Memory B cell (primary cell): ENCODE measurements around the gene MYNN.

Source experiments
- ATAC-seq: fragments of 150-1000 bp; cut with Tn5 transposase; 2 replicates; pipeline ENCODE4 v1.10.0; 2021; ENCODE audit warnings: low read depth, mild to moderate bottlenecking, moderate library complexity
- DNase-seq, 2 donors: peaks; one replicate each; pipeline ENCODE4 v3.0.0; 2022; ENCODE audit warnings: low spot score in 2 of 2
- H3K27ac Mint-ChIP-seq: one replicate; pipeline ENCODE4 v1.8.0; 2022; ENCODE audit warnings: mild to moderate bottlenecking, moderate library complexity, mixed read lengths
- H3K27me3 Mint-ChIP-seq: one replicate; pipeline ENCODE4 v1.8.0; 2022; ENCODE audit warnings: mixed read lengths
- H3K36me3 Mint-ChIP-seq: one replicate; pipeline ENCODE4 v1.8.0; 2022; ENCODE audit warnings: mild to moderate bottlenecking, mixed read lengths
- H3K4me1 Mint-ChIP-seq: one replicate; pipeline ENCODE4 v1.8.0; 2022; ENCODE audit warnings: mixed read lengths
- H3K4me3 Mint-ChIP-seq: one replicate; pipeline ENCODE4 v1.8.0; 2022; ENCODE audit warnings: mild to moderate bottlenecking, moderate library complexity, mixed read lengths
- H3K9me3 Mint-ChIP-seq: one replicate; pipeline ENCODE4 v1.8.0; 2022; ENCODE audit warnings: mixed read lengths

MYNN gene

DNA sequence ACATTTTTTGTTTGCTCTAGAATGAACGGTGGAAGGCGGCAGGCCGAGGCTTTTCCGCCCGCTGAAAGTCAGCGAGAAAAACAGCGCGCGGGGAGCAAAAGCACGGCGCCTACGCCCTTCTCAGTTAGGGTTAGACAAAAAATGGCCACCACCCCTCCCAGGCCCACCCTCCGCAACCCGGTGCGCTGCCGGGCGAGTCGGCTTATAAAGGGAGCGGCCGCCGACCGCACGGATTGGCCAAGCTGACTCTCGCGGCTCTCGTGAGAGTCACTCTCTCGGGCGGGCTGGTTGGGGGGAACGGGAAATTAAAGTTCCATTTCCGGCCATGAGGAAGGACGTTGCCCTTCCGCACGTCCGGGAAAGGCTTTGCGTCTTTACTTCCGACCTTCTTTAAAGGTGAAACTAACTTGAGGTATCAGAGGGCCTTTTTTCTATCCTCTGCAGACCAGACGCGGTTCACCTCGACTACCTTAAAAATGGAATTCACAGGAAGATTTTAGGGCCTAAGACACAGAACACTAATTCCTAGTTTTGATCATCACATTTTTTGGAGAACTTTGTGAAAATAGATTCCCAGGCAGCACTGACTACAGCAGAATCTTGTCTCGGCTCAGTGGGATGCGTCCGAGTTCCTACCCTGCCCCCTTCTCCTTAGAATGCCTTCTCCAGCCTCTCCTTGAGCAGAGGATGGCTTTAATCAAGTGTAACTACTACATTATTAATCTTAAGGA is 8.1 kb upstream of the MYNN start, which contains the start of gene TERC:
Gene TERC (minus strand): TSS at position 179 of the 731 bp plus-strand sequence.
- peak within 1 kb of the TSS; percentile 96 for H3K4me3 Mint-ChIP-seq
- ATAC-seq (peak; percentile 79), DNase-seq (peak in 1 of 2 donors; percentile 83)
- no peaks in the 10 kb centered on the region for H3K36me3 Mint-ChIP-seq
- peaks cover 8% of the 10 kb centered on the region for H3K4me1 Mint-ChIP-seq
- no peaks in the 10 kb centered on the region for H3K27me3 Mint-ChIP-seq
- peaks cover 5% of the 10 kb centered on the region for H3K9me3 Mint-ChIP-seq
- H3K27ac Mint-ChIP-seq: peak within 1 kb of the TSS; percentile 96

DNA sequence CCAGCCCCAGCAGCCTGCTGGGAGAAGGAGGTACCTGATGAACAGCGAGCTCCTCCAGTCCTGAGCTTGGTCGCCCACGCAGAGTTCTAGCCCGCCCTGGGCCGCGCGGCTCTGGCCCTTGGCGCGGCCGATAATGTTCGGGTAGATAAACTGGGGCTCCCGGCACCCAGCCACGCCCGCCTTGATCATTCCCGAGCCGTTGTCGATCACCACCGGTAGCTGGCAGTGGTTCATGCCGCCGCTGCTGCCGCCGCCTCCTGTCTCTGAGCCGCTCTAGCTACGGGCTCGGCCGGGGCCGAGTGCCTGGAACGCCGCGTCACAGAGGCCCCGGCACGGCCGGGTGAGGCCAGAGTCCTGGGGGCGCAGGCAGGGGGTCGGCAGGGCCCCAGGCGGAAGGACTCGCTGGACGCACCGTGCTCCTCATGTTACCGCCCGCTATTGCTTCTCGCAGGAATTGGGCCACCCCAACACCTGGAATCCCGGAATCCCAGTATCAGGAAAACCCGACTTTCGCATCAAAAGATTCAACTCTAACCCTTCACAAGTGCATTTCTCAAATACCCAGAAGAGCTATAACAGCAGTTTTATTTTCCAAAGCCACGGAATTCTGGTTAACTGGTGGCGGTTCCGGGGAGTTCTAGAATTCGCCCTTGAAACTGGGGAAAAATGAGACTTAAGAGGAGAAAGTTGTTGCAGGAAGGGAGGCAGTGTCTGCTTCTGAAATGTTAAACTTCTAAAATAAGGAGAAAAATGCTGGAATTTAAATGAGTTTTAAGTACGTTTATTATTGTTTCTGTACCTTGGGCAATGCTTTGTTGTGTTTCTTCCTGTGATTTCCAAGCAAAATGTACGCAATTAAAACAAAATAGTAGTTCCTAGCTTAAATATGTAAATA is 3.7 kb upstream of the MYNN start, which contains the start of gene ACTRT3:
Gene ACTRT3 (minus strand): TSS at position 275 of the 895 bp plus-strand sequence. CDS start 41 bp downstream, at position 234.
- H3K36me3 Mint-ChIP-seq: no peaks in the 10 kb centered on the region
- ATAC-seq: peak; percentile 12
- peaks cover 4% of the 10 kb centered on the region for H3K4me1 Mint-ChIP-seq

DNA sequence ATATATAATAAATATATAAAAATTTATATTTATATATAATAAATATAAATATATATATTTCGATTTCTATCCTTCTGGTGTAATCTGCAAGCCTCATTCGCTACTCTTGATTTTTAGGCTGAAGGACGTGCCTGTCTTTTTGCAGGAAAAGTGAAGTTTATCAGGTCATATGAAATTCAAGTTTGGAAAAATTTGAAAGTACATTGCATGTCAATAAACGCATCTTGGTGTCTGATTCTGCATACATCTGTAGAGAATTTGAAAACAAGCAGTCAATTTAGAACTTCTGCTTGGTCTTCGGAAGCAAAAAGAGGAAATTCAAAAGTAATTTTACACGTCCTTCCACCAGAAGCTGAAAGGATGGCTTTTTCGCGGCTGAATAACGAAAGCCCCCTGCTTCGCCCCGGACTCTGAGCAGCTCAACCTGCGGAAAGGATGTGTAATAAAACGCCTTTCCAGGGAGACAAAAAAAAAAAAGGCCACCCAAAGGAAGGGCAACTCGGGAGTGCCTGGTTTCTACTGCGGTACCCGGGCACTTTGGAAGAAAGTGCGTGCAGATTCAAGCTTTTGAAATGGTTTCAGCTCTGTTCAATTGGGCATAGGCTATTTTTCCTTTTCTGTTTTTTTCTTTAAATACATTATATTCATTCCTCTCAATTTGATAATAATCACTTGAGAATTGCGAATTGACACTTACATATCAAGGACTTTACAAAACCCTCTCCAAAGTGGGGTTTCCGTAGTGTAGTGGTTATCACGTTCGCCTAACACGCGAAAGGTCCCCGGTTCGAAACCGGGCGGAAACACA is 1.5 kb upstream of the MYNN start:
- H3K27ac Mint-ChIP-seq: peak overlapping the region; percentile 99
- peaks cover 11% of the 10 kb centered on the region for H3K4me1 Mint-ChIP-seq
- ATAC-seq: peak; percentile 15
- H3K9me3 Mint-ChIP-seq: no peaks in the 10 kb centered on the region
- peaks cover 2% of the 10 kb centered on the region for H3K36me3 Mint-ChIP-seq
- H3K4me3 Mint-ChIP-seq: peak overlapping the region; percentile 99
- peak; percentile 65 to 88 for DNase-seq
- H3K27me3 Mint-ChIP-seq: no peaks in the 10 kb centered on the region

More for the DNA sequence above, 3.7 kb upstream of the MYNN start, which contains the start of gene ACTRT3:
- H3K27me3 Mint-ChIP-seq: no peaks in the 10 kb centered on the region
- DNase-seq: peak; percentile 42 to 47
- H3K27ac Mint-ChIP-seq: peak within 1 kb of the TSS; percentile 53
- peaks cover 5% of the 10 kb centered on the region for H3K9me3 Mint-ChIP-seq
- H3K4me3 Mint-ChIP-seq: peak within 1 kb of the TSS; percentile 83

DNA sequence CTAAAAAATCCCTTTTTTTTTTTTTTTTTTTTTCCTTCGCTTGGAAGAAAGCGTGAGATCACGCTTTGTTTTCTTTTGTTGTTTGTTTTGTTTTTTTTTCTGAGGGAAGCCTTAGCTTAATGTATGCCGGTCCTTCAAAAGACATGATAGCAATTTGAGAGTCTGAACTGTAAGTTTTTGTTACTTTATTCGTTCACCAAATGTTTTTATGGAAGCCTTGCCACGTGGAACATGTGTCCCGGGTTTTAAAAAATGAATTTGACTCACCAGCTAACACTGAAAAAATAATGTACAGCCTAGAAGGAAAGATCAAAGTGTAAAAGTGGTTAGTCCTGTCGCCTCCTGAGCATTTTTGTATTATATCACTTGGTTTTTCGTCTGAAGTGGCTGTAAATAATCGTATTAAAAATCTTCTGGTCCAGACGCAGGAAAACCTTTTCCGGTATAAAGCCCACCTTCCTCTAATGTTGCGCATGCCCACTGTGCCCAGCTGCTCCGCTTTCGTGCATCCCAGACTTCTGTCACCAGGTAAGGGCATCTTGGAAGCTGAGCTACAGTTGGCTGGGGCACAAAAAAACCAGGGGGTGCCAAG is 795 bp upstream of the MYNN start:
- peak; percentile 18 for ATAC-seq
- DNase-seq: no peak
- no peaks in the 10 kb centered on the region for H3K27me3 Mint-ChIP-seq
- H3K4me1 Mint-ChIP-seq: peaks cover 17% of the 10 kb centered on the region
- peak overlapping the region; percentile 99 for H3K4me3 Mint-ChIP-seq
- H3K36me3 Mint-ChIP-seq: peaks cover 4% of the 10 kb centered on the region
- H3K9me3 Mint-ChIP-seq: no peaks in the 10 kb centered on the region
- peak overlapping the region; percentile 99 for H3K27ac Mint-ChIP-seq

DNA sequence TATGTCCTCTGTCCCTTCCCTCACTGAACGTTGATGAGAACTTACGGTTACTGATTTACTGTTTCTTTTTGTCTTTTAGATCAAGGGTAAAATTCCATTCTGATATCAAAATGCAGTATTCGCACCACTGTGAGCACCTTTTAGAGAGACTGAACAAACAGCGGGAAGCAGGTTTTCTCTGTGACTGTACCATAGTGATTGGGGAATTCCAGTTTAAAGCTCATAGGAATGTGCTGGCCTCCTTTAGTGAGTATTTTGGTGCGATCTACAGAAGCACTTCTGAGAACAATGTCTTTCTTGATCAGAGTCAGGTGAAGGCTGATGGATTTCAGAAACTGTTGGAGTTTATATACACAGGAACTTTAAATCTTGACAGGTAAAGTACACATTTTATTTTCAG is 990 bp downstream of the MYNN start:
- Mint-ChIP-seq H3K4me3 (peak overlapping the region; percentile 99), H3K27ac (peak overlapping the region; percentile 99), H3K4me1 (peaks cover 20% of the 10 kb centered on the region), H3K36me3 (peaks cover 9% of the 10 kb centered on the region), H3K27me3 (no peaks in the 10 kb centered on the region), H3K9me3 (no peaks in the 10 kb centered on the region)
- ATAC-seq: no peak
- DNase-seq: no peak

DNA sequence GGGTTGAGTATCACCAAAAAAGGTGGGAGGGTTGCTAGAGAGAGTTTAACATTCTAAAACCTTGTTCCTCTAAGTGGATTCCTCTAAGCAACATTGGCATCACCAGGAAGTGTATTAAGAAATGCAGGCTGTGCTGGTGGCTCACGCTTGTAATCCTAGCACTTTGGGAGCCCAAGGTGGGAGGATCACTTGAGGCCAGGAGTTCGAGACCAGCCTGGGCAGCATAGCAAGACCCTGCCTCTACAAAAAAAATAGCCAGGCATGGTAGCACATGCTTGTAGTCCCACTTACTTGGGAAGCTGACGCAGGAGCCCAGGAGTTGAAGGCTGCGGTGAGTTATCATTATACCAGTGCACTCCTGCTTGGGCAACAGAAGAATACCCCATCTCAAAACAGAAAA is 4.6 kb downstream of the MYNN start:
- H3K27ac Mint-ChIP-seq: no peak overlapping the region
- DNase-seq (no peak), ATAC-seq (no peak)
- peaks cover 31% of the 10 kb centered on the region for H3K4me1 Mint-ChIP-seq
- no peaks in the 10 kb centered on the region for H3K9me3 Mint-ChIP-seq
- no peaks in the 10 kb centered on the region for H3K27me3 Mint-ChIP-seq
- H3K36me3 Mint-ChIP-seq: peaks cover 28% of the 10 kb centered on the region
- H3K4me3 Mint-ChIP-seq: no peak overlapping the region

DNA sequence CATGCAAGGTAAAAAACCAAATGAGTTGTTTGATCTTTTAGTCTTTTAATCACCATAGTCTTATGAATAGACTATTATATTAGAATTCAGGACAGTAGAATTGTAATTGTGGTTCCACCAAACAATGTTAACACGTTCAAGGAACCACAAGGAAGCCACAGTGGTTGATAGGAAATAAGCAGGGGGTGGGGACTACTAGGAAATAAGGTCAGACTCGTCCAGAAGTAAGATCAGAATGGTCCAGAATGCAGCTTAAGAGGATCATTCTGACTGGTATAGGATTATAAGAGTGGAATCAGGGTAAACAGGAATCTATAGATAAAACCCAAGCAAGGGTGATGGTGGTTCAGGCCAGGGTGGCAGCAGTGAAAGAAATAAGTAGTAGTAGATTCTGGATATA is 7.5 kb downstream of the MYNN start:
- DNase-seq: no peak
- Mint-ChIP-seq H3K27ac (no peak overlapping the region), H3K4me3 (no peak overlapping the region), H3K4me1 (peaks cover 29% of the 10 kb centered on the region), H3K36me3 (peaks cover 30% of the 10 kb centered on the region), H3K9me3 (no peaks in the 10 kb centered on the region), H3K27me3 (no peaks in the 10 kb centered on the region)
- no peak for ATAC-seq

DNA sequence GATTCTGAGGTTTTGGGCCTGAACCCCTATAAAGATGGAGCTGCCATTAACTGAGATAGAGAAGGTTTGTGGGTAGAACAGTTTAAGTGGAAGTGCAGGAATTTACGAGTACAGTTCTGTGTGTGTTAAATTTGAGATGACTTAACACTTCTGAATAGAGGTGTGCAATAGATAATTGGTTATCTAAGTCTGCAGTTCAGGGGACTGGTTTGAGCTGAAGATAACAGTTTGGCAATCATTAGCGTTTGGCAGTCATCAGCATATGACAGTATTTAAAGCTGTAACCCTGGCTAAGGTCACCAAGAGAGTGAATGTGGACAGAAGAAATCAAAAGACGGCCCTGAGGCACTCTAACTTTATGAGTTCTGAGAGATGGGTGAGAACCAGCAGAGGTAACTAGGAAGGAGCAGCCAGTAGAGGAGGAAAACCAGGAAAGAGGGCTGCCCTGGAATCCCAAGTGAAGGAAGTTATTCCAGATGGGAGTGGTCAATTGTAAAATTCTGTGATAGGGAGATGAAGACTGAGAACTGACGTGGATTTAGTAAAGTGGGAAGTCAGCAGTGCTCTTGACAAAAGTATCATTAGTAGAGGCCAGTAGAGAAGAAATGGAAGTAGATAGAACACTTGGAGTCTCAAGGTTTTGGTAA is 8.1 kb downstream of the MYNN start:
- Mint-ChIP-seq H3K9me3 (no peaks in the 10 kb centered on the region), H3K27ac (no peak overlapping the region), H3K27me3 (no peaks in the 10 kb centered on the region), H3K4me3 (no peak overlapping the region), H3K4me1 (peaks cover 24% of the 10 kb centered on the region), H3K36me3 (peaks cover 36% of the 10 kb centered on the region)
- DNase-seq: no peak
- ATAC-seq: no peak

DNA sequence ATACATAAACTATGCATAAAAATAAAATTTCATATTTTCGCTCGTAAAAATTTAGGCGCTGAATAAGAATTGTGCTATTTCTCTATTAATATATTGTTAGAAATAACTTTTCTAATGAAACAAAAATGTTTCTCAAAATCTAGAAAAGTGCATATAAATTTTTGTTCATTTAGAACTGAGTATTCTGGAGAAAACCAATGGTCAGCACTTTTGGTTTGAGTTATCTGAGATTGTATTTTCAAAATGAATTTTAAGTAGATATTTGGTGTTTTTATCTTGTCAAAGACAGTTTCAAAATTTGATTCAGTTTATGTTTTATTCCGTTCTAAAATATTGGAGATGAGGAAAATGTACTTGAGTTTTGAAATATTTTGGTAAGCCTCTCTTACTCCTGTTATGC is 13.9 kb downstream of the MYNN start:
- peaks cover 2% of the 10 kb centered on the region for H3K4me1 Mint-ChIP-seq
- no peak for ATAC-seq
- peaks cover 24% of the 10 kb centered on the region for H3K36me3 Mint-ChIP-seq
- no peak overlapping the region for H3K27ac Mint-ChIP-seq
- no peaks in the 10 kb centered on the region for H3K9me3 Mint-ChIP-seq
- no peak overlapping the region for H3K4me3 Mint-ChIP-seq
- DNase-seq: no peak
- H3K27me3 Mint-ChIP-seq: no peaks in the 10 kb centered on the region

DNA sequence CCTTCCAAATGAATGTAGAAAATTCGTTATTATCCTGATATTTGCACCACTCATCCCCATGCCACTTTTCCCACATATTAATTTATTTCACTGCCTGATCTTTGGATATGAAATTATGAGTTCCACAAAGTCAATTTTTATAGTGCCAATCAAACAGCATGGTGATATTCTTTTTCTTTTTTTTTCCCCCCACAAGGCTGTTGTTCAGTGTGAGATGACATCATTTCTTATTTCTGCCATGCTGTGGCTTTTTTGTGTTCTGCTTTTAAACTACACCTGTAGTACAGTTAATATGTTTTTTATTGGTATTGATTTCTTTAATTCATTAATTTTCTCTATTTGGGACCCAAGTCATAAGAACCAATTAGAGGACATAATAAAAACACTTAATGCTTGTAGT is 14.6 kb downstream of the MYNN start:
- no peaks in the 10 kb centered on the region for H3K9me3 Mint-ChIP-seq
- no peak overlapping the region for H3K27ac Mint-ChIP-seq
- peaks cover 23% of the 10 kb centered on the region for H3K36me3 Mint-ChIP-seq
- H3K4me1 Mint-ChIP-seq: no peaks in the 10 kb centered on the region
- ATAC-seq (no peak), DNase-seq (no peak)
- H3K4me3 Mint-ChIP-seq: no peak overlapping the region
- H3K27me3 Mint-ChIP-seq: no peaks in the 10 kb centered on the region

DNA sequence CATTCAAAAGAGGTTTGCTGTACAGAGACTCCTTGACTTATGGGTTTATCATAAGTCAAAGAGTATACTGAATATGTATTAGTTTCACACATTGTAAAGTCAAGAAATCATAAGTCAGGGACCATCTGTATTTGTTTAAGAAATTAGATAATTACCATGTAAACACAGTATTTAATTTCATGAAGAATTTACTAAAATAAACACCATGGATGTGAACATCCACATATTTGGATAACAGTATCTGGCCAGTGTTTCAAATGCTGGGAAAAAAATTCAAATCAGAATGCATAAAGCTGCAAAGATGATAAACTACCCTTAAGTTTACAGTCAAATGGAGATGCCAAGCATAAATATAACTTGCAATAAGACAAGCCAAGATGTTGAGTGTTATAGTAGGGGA is 17.0 kb downstream of the MYNN start:
- no peak for ATAC-seq
- no peak for DNase-seq
- H3K36me3 Mint-ChIP-seq: peaks cover 25% of the 10 kb centered on the region
- no peak overlapping the region for H3K27ac Mint-ChIP-seq
- no peak overlapping the region for H3K4me3 Mint-ChIP-seq
- H3K4me1 Mint-ChIP-seq: no peaks in the 10 kb centered on the region
- H3K27me3 Mint-ChIP-seq: no peaks in the 10 kb centered on the region
- no peaks in the 10 kb centered on the region for H3K9me3 Mint-ChIP-seq

DNA sequence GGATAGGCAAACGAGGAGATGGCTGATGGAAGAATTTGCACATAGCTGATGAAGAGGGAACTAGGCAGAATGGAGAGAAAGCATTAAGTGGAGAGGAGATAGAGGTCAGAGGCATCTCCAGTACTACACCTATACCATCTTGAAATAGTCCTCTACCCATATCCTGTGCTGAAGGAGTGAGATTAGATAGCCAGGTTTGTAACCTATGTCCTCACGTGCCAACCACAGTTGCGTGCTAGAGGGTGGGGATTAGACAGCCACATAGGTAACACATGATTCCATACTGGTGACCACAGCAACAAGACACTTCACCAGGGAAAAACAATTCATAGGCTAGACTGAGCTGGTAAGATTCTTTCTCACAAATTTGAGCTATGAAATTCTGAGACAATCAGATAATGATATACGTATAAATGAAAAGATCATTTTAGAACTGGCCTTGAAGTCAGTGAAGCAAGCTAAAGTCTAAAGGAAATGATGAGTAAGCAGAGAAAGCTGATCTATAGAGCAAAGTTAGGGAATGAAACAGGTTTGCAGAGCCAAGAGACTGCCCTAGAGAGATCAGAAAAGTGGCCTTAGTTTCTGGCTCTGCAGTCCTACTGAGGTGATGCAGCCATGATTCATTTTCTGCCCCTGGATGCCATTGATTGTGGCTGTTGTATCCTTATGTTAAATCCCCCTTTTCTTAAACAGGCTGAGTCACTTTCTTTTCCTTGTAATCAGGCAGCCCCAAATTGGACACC is 17.7 kb downstream of the MYNN start:
- H3K4me3 Mint-ChIP-seq: no peak overlapping the region
- H3K27ac Mint-ChIP-seq: no peak overlapping the region
- H3K27me3 Mint-ChIP-seq: no peaks in the 10 kb centered on the region
- no peaks in the 10 kb centered on the region for H3K4me1 Mint-ChIP-seq
- ATAC-seq (no peak), DNase-seq (no peak)
- no peaks in the 10 kb centered on the region for H3K9me3 Mint-ChIP-seq
- peaks cover 20% of the 10 kb centered on the region for H3K36me3 Mint-ChIP-seq
